PC-9 (cell line): ENCODE results near the gene KLHL35. TPM values are rescaled to one million over a fixed set of nuclear protein-coding genes. Genes with fewer than 3 reads are reported as not detected.

ENCODE experiments used
- BruUV-seq: library from RNA; stranded (reverse); fragments of 400-500 nt; replicated peaks from 2 replicates; lab custom pipeline; 2021; lab: Mats Ljungman, UMichigan
- CTCF ChIA-PET: fragments of 300-600 bp; sonication (Branson Sonifier 250); formaldehyde crosslinking; loops from one replicate; lab custom pipeline; 2022; ENCODE audit warnings: antibody characterized with exemption; lab: Charles Lee
- POLR2A ChIA-PET: fragments of 300-600 bp; sonication (Branson Sonifier 250); formaldehyde crosslinking; loops from one replicate; lab custom pipeline; 2022; ENCODE audit warnings: antibody characterized with exemption; ENCODE audit not compliant: unreplicated experiment; lab: Charles Lee
- DNase-seq, 2 experiments: peaks; one replicate each; pipeline versions ENCODE4 v3.0.0 to v3.0.0-alpha.2; 2015 to 2022; ENCODE audit warnings: mixed read lengths in 1 of 2
- H2AFZ ChIP-seq: fragments of 200-600 bp; sonication (generic); 2 replicates; pipeline ENCODE4 v1.8.1; 2017; ENCODE audit warnings: antibody characterized with exemption
- H3F3A ChIP-seq: fragments of 200-600 bp; sonication (generic); 2 replicates; pipeline ENCODE4 v1.8.1; 2017; ENCODE audit warnings: antibody characterized with exemption, mild to moderate bottlenecking, low read depth; ENCODE audit not compliant: insufficient read depth
- H3K27ac ChIP-seq: fragments of 200-600 bp; sonication (generic); 2 replicates; pipeline ENCODE4 v1.6.1; 2016; ENCODE audit warnings: mixed run types
- H3K27me3 ChIP-seq: fragments of 200-600 bp; sonication (generic); 2 replicates; pipeline ENCODE4 v1.6.1; 2016; ENCODE audit warnings: low read depth, mixed run types; ENCODE audit not compliant: insufficient read depth
- H3K36me3 ChIP-seq: fragments of 200-600 bp; sonication (generic); 2 replicates; pipeline ENCODE4 v1.6.1; 2016; ENCODE audit warnings: low read depth, mixed run types
- H3K4me1 ChIP-seq: fragments of 200-600 bp; sonication (generic); replicated peaks from 2 replicates; pipeline ENCODE4 v1.6.1; 2016; ENCODE audit warnings: mixed run types; ENCODE audit not compliant: insufficient read depth
- H3K4me2 ChIP-seq: fragments of 200-600 bp; sonication (generic); 2 replicates; pipeline ENCODE4 v1.6.1; 2017; ENCODE audit warnings: mixed run types
- H3K4me3 ChIP-seq: fragments of 200-600 bp; sonication (generic); 2 replicates; pipeline ENCODE4 v1.6.1; 2016; ENCODE audit warnings: mixed run types
- H3K79me2 ChIP-seq: fragments of 200-600 bp; sonication (generic); 2 replicates; pipeline ENCODE4 v1.6.1; 2017; ENCODE audit warnings: low read depth, mixed run types
- H3K9me2 ChIP-seq: fragments of 200-600 bp; sonication (generic); 2 replicates; pipeline ENCODE4 v1.8.1; 2017; ENCODE audit warnings: mild to moderate bottlenecking; ENCODE audit not compliant: insufficient read depth
- H3K9me3 ChIP-seq: fragments of 200-600 bp; sonication (generic); 2 replicates; pipeline ENCODE4 v1.8.1; 2016; ENCODE audit warnings: low read depth; ENCODE audit not compliant: insufficient read depth
- H4K20me1 ChIP-seq: fragments of 200-600 bp; sonication (generic); 2 replicates; pipeline ENCODE4 v1.8.1; 2017; ENCODE audit not compliant: insufficient read depth
- EZH2 ChIP-seq: fragments of 200-600 bp; sonication (generic); IDR thresholded peaks from 2 replicates; pipeline ENCODE4 v1.8.0; 2017; ENCODE audit warnings: antibody characterized with exemption, low read depth
- intact Hi-C: fragments of 100-400 bp; cut with micrococcal nuclease; formaldehyde crosslinking; loops from one replicate; pipeline ENCODE4 v1.10.0; 2022; ENCODE audit not compliant: unreplicated experiment
- total RNA-seq: library from RNA; stranded (reverse); gene quantifications from 2 replicates; pipeline ENCODE4 v1.2.3, GENCODE V29; 2021
- TF ChIP-seq, protein P1 (sequence below): fragments of 200-600 bp; sonication (generic); conservative IDR thresholded peaks from 2 replicates; pipeline ENCODE4 v1.6.1; 2017; ENCODE audit warnings: mixed run types, antibody characterized with exemption, mild to moderate bottlenecking, moderate library complexity

Gene KLHL35
- total RNA-seq, 1 experiment from 2014 or later = 11.1 TPM

GRCh38 chr11:75465701-75466531, 32.9 kb upstream of the KLHL35 start:
- CTCF ChIA-PET = interaction anchor here (0.9 kb wide), 1 partner anchor 14 kb away, joined by 3 read pairs; no protein-coding TSS in a partner anchor
- no TSS peak for BruUV-seq
- intact Hi-C loops = loop anchor here (1.0 kb wide), 1 partner anchor 33 kb away; no protein-coding TSS in a partner anchor
- peak in 1 of 2 experiments; percentile 61 for DNase-seq
- POLR2A ChIA-PET = no interaction called here
- Histone ChIP-seq H3K9me2 (no peaks in the 10 kb centered on the region), H3K9me3 (no peaks in the 10 kb centered on the region), H3F3A (no peaks in the 10 kb centered on the region), H3K4me1 (peaks cover 14% of the 10 kb centered on the region), H3K79me2 (no peaks in the 10 kb centered on the region), H2AFZ (no peak overlapping the region), H3K4me2 (no peak overlapping the region), H4K20me1 (no peaks in the 10 kb centered on the region), H3K36me3 (no peaks in the 10 kb centered on the region), H3K27ac (no peak overlapping the region), H3K27me3 (no peaks in the 10 kb centered on the region), H3K4me3 (no peak overlapping the region)
- TF ChIP-seq, protein P1, sequence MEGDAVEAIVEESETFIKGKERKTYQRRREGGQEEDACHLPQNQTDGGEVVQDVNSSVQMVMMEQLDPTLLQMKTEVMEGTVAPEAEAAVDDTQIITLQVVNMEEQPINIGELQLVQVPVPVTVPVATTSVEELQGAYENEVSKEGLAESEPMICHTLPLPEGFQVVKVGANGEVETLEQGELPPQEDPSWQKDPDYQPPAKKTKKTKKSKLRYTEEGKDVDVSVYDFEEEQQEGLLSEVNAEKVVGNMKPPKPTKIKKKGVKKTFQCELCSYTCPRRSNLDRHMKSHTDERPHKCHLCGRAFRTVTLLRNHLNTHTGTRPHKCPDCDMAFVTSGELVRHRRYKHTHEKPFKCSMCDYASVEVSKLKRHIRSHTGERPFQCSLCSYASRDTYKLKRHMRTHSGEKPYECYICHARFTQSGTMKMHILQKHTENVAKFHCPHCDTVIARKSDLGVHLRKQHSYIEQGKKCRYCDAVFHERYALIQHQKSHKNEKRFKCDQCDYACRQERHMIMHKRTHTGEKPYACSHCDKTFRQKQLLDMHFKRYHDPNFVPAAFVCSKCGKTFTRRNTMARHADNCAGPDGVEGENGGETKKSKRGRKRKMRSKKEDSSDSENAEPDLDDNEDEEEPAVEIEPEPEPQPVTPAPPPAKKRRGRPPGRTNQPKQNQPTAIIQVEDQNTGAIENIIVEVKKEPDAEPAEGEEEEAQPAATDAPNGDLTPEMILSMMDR = no peak
- no peak for TF ChIP-seq EZH2

DNA sequence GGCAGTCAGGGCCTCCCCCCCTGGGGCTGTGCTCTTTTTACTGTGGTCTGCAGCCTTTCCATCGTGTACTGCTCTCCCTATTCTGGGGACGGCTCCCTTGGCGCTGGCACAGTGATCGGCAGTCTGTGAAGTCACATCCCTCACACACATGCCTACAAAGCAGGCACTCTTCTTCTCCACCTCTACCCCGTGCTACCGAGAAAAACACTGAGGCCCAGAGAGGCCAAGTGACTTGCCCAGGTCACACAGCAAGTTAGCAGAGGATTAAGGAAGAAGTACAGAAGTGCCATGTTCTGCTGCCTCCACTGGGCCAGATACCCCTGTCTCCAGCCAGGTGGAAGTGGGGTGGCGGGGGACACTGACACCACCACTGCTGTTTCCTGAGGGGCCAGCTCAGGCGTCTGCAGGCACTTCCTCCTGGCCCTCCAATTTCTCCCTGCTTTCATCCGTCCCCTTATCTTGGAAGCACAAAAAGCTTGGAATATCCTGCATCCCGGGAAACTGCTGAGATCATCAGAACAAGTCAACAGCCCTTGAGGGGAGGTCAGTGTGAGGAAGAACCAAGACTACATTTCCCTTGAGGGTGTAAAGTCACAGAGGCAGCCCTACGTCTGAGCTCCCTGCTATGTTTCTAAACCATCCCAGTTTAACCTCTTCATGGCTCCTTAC, 30.2 kb upstream of the KLHL35 start:
- no peaks in the 10 kb centered on the region for H3F3A ChIP-seq
- no peaks in the 10 kb centered on the region for H3K9me3 ChIP-seq
- no peak overlapping the region for H3K4me3 ChIP-seq
- no peak for TF ChIP-seq EZH2
- TF ChIP-seq, protein P1 = no peak
- H3K9me2 ChIP-seq = no peaks in the 10 kb centered on the region
- H3K27me3 ChIP-seq = no peaks in the 10 kb centered on the region
- no peaks in the 10 kb centered on the region for H3K36me3 ChIP-seq
- no peak for DNase-seq
- H3K27ac ChIP-seq = no peak overlapping the region
- H4K20me1 ChIP-seq = no peaks in the 10 kb centered on the region
- intact Hi-C loops = no loop called here
- H2AFZ ChIP-seq = no peak overlapping the region
- H3K4me1 ChIP-seq = peaks cover 14% of the 10 kb centered on the region
- POLR2A ChIA-PET = no interaction called here
- H3K4me2 ChIP-seq = no peak overlapping the region
- no TSS peak for BruUV-seq
- CTCF ChIA-PET = no interaction called here
- H3K79me2 ChIP-seq = no peaks in the 10 kb centered on the region

GRCh38 chr11:75462117-75462653, 29.2 kb upstream of the KLHL35 start:
- Histone ChIP-seq H4K20me1 (no peaks in the 10 kb centered on the region), H3K4me1 (peaks cover 14% of the 10 kb centered on the region), H3F3A (no peaks in the 10 kb centered on the region), H3K4me3 (no peak overlapping the region), H3K36me3 (no peaks in the 10 kb centered on the region), H2AFZ (no peak overlapping the region), H3K27me3 (no peaks in the 10 kb centered on the region), H3K4me2 (no peak overlapping the region), H3K27ac (no peak overlapping the region), H3K9me2 (no peaks in the 10 kb centered on the region), H3K79me2 (no peaks in the 10 kb centered on the region), H3K9me3 (no peaks in the 10 kb centered on the region)
- no TSS peak for BruUV-seq
- ChIA-PET CTCF (no interaction called here), POLR2A (no interaction called here)
- TF ChIP-seq, protein P1 = no peak
- no peak for DNase-seq
- intact Hi-C loops = no loop called here
